OCI-LY7 (cell line): ENCODE results near the gene TLDC2.

Source experiments
- EZH2phosphoT487 ChIP-seq: fragments of 200-600 bp; sonication (generic); IDR thresholded peaks from 2 replicates; pipeline ENCODE4 v1.6.1; 2018; ENCODE audit warnings: low read depth, borderline replicate concordance, mild to moderate bottlenecking, mixed run types, antibody characterized with exemption, low read length, moderate library complexity, mixed read lengths
- TF ChIP-seq, protein P1 (sequence below): fragments of 200-600 bp; sonication (generic); conservative IDR thresholded peaks from 2 replicates; pipeline ENCODE4 v1.5.1; 2014; ENCODE audit warnings: mild to moderate bottlenecking, antibody characterized with exemption, low read length, moderate library complexity, mixed read lengths

GRCh38 chr20:36855241-36855657 lies 20.7 kb upstream of the TLDC2 start:
- TF ChIP-seq, protein P1, sequence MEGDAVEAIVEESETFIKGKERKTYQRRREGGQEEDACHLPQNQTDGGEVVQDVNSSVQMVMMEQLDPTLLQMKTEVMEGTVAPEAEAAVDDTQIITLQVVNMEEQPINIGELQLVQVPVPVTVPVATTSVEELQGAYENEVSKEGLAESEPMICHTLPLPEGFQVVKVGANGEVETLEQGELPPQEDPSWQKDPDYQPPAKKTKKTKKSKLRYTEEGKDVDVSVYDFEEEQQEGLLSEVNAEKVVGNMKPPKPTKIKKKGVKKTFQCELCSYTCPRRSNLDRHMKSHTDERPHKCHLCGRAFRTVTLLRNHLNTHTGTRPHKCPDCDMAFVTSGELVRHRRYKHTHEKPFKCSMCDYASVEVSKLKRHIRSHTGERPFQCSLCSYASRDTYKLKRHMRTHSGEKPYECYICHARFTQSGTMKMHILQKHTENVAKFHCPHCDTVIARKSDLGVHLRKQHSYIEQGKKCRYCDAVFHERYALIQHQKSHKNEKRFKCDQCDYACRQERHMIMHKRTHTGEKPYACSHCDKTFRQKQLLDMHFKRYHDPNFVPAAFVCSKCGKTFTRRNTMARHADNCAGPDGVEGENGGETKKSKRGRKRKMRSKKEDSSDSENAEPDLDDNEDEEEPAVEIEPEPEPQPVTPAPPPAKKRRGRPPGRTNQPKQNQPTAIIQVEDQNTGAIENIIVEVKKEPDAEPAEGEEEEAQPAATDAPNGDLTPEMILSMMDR, result no peak
- no peak for TF ChIP-seq EZH2phosphoT487
